Stimulated activated CD8-positive, alpha-beta memory T cell treated with anti-CD3 and anti-CD28 coated beads, Interleukin-4, amount 100 ng/mL, for 1 hour (primary cell): Measurements from ENCODE around the gene MRPL58.
"Not testable (repeated sequence)": the region's sequence is repeated elsewhere in the genome, so short reads cannot be mapped to it uniquely, and the experiment has no call there.

ENCODE experiments used
- DNase-seq, 2 donors: peaks; one replicate each; pipeline ENCODE4 v3.0.0-alpha.2; 2020; ENCODE audit warnings: low read depth in 2 of 2, low spot score in 1 of 2

Gene MRPL58

GRCh38 chr17:75013092-75013559, 656 bp downstream of the MRPL58 start:
- DNase-seq, result no peak

- DNase-seq, result no peak
Observed at GRCh38 chr17:75019146-75019545, 6.7 kb downstream of the MRPL58 start.

GRCh38 chr17:75019710-75020109, 7.2 kb downstream of the MRPL58 start:
- DNase-seq, result no peak

- DNase-seq, result no peak
Observed at GRCh38 chr17:75020331-75021110, 8.1 kb downstream of the MRPL58 start.

GRCh38 chr17:75024686-75025397, 12.4 kb downstream of the MRPL58 start:
- no peak for DNase-seq

- DNase-seq, result not testable (repeated sequence)
Observed at GRCh38 chr17:75025398-75025734, 12.9 kb downstream of the MRPL58 start.

- not testable (repeated sequence) for DNase-seq
Observed at GRCh38 chr17:75026650-75027049, 14.2 kb downstream of the MRPL58 start.

GRCh38 chr17:75030161-75030560, 17.7 kb downstream of the MRPL58 start:
- no peak for DNase-seq

- no peak for DNase-seq
Observed at GRCh38 chr17:75031972-75032719, 19.7 kb downstream of the MRPL58 start.

GRCh38 chr17:75032720-75033280, 20.3 kb downstream of the MRPL58 start:
- DNase-seq, result no peak

- DNase-seq, result peak; percentile 59 to 71
Observed at GRCh38 chr17:75033346-75034235, 21.1 kb downstream of the MRPL58 start.

- peak; percentile 57 for DNase-seq
Observed at GRCh38 chr17:75034236-75034908, 21.9 kb downstream of the MRPL58 start.

- DNase-seq, result peak; percentile 50 to 72
Observed at GRCh38 chr17:75036643-75037268, 24.3 kb downstream of the MRPL58 start.

- no peak for DNase-seq
Observed at GRCh38 chr17:75039238-75039637, 26.8 kb downstream of the MRPL58 start.

- DNase-seq, result no peak
Observed at GRCh38 chr17:75041656-75042280, 29.3 kb downstream of the MRPL58 start.

GRCh38 chr17:75043789-75044188, 31.3 kb downstream of the MRPL58 start:
- not testable (repeated sequence) for DNase-seq

GRCh38 chr17:75044716-75045115, 32.2 kb downstream of the MRPL58 start:
- no peak for DNase-seq

- not testable (repeated sequence) for DNase-seq
Observed at GRCh38 chr17:75045946-75046406, 33.5 kb downstream of the MRPL58 start.
